ENCODE measurements around the gene FRMD5.

The FRMD5 gene

GRCh38 chr15:44029003-44029402, 166.1 kb downstream of the FRMD5 start:
- no peak for TF ChIP-seq CTCF (IDR thresholded peaks at IDR 0.05; ENCODE audit: control insufficient read depth, extremely low read depth, insufficient read depth)
- H3K4me3 ChIP-seq (ENCODE audit: low read depth, low read length), result no peak overlapping the region
- no peak for DNase-seq (ENCODE audit: low read depth)

GRCh38 chr15:44028349-44028748, 166.7 kb downstream of the FRMD5 start:
- no peak for DNase-seq (ENCODE audit: low read depth)
- no peak for TF ChIP-seq CTCF (IDR thresholded peaks at IDR 0.05; ENCODE audit: control insufficient read depth, extremely low read depth, insufficient read depth)

GRCh38 chr15:44024155-44024554, 170.9 kb downstream of the FRMD5 start:
- DNase-seq (ENCODE audit: low read depth), result no peak
- TF ChIP-seq CTCF (IDR thresholded peaks at IDR 0.05; ENCODE audit: control insufficient read depth, extremely low read depth, insufficient read depth), result no peak
- H3K4me3 ChIP-seq (ENCODE audit: low read depth, low read length), result no peak overlapping the region

More at GRCh38 chr15:44028349-44028748, 166.7 kb downstream of the FRMD5 start:
- H3K4me3 ChIP-seq (ENCODE audit: low read depth, low read length), result no peak overlapping the region

GRCh38 chr15:44023176-44023575, 171.9 kb downstream of the FRMD5 start:
- H3K4me3 ChIP-seq (ENCODE audit: low read depth, low read length), result no peak overlapping the region
- no peak for DNase-seq (ENCODE audit: low read depth)
- TF ChIP-seq CTCF (IDR thresholded peaks at IDR 0.05; ENCODE audit: control insufficient read depth, extremely low read depth, insufficient read depth), result no peak

GRCh38 chr15:44018151-44018550, 176.9 kb downstream of the FRMD5 start:
- DNase-seq (ENCODE audit: low read depth), result no peak
- TF ChIP-seq CTCF (IDR thresholded peaks at IDR 0.05; ENCODE audit: control insufficient read depth, extremely low read depth, insufficient read depth), result no peak
- H3K4me3 ChIP-seq (ENCODE audit: low read depth, low read length), result no peak overlapping the region

- no peak for DNase-seq (ENCODE audit: low read depth)
- no peak overlapping the region for H3K4me3 ChIP-seq (ENCODE audit: low read depth, low read length)
- no peak for TF ChIP-seq CTCF (IDR thresholded peaks at IDR 0.05; ENCODE audit: control insufficient read depth, extremely low read depth, insufficient read depth)
Measured at GRCh38 chr15:44015545-44016305, 179.3 kb downstream of the FRMD5 start.
